GM19324 (cell line): ENCODE data around the gene LRRK1.

ENCODE experiments used
- ATAC-seq: cut with Tn5 transposase; IDR thresholded peaks from one replicate; pipeline ENCODE4 v1.9.1; 2021; ENCODE audit warnings: mild to moderate bottlenecking, moderate library complexity; ENCODE audit not compliant: unreplicated experiment, low FRiP score

LRRK1 gene

DNA sequence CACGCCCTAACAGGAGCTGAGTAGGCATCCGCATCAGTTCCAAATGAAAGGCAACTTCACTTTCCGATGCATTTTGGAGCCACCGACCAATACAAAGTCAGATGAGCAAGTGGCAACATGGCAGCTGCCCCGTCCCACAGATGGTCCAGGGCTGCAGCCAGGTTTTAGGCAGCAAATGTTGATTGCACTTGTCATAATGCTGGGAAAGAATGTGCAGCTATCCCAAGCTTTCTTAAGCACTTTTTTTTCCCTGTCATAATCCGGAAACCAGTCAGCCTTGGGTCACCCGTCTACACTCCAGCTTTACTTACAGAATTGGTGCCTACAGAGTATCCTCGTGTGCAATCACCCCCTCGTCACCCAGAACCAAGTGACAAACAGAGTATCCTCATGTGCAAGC lies 185.0 kb downstream of the LRRK1 start:
- no peak for ATAC-seq

- no peak for ATAC-seq
Observed at GRCh38 chr15:101105059-101105891, 186.1 kb downstream of the LRRK1 start.

- ATAC-seq, result no peak
Observed at GRCh38 chr15:101107101-101107500, 187.9 kb downstream of the LRRK1 start.

DNA sequence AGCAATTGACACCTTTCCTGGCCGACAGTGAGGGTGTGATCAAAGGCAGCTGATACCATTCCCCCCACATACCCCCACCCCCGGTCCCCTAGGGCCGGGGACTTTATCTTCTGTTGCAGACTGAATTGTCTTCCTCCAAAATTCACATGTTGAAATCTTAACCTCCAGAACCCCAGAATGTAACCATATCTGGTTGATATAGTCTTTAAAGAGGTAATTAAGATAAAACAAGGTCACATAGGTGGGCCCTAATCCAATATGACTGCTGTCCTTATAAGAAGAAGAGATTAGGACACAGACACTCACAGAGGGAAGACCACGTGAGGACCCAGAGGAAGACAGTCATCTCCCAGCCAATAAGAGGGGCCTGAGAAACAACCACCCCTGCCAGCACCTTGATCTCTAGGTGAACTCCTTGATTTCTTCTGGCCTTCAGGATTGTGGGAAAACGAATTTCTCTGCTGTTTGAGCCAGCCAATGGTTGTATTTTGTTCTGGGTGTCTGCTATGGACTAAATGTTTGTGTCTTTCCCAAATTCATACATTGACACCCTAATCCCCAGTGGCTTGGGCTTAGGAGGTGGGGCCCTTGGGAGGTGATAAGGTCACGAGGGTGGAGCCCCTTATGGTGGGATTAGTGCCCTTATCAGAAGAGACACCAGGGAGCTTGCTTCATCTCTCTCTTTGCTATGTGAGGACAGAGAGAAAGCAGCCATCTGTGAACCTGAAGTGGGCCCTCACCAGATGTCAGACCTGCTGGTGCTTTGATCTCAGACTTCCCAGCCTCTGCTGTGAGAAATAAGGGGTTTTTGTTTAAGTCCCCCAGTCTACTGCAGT lies 188.7 kb downstream of the LRRK1 start:
- no peak for ATAC-seq

- no peak for ATAC-seq
Observed at GRCh38 chr15:101108461-101108775, 189.3 kb downstream of the LRRK1 start.

DNA sequence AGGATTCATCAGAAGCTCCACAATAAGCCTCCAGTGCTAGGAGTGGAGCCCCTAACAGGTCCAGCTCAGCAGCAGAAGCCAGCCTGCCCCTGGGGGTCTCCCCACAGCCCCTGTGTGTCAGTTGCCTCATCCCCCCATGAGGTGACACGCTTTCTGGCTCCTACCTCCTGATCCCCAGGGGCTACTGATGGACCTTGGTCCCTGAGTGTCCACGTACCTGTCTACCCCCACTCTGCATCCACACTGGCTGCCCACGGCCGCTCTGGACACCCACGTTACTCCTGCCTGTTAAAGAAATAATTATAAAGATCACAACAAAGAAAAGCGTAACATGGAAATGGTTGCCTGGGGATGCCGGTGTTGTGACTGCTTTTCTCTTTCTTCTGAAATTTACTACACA lies 189.6 kb downstream of the LRRK1 start:
- no peak for ATAC-seq

DNA sequence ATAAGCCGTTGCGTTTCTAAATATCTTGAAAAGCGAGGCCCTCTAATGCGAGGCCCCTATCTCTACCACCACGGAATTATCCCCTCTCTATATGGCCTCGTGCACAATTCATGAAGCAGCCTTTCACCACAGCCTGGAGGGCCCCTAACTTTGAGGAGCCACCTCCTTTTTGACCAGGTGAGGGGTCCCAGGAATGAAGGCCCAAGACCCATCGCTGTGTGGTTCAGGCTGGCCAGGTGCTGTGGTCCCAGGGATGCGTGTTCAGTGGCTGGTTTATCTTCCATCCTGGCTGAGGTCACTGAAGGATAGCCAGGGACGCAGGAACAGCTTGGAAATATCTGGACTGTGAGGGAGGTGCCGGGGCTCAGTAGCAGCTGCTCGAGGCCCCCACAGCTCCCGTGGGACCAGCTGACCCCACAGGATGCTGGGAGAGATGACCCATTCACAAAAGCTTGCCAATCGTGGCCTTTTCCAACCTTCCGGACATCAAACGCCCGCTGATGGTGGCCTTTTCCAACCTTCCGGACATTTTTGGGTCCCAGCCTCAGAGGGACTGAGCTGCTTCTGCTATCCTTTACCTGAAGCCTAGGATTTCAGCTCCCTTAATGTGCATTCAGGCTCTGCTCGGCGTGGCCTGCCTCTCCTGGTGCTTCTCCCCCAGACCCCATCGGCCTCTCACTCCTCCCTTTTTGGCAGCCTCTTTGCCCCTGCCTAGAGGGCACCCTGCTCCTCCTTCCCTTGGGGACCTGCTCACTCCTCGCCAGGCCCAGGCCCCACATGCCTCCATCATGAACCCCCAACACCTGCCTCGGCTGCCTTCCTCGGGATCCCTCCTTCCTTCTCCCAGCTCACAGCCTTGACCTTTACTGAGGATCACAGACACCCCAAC lies 191.8 kb downstream of the LRRK1 start:
- ATAC-seq, result no peak

GRCh38 chr15:101111570-101112262 lies 192.6 kb downstream of the LRRK1 start:
- no peak for ATAC-seq

GRCh38 chr15:101112336-101113113 lies 193.4 kb downstream of the LRRK1 start:
- ATAC-seq, result no peak

GRCh38 chr15:101113114-101114005 lies 194.2 kb downstream of the LRRK1 start:
- no peak for ATAC-seq

- no peak for ATAC-seq
Observed at GRCh38 chr15:101114166-101114565, 195.0 kb downstream of the LRRK1 start.

DNA sequence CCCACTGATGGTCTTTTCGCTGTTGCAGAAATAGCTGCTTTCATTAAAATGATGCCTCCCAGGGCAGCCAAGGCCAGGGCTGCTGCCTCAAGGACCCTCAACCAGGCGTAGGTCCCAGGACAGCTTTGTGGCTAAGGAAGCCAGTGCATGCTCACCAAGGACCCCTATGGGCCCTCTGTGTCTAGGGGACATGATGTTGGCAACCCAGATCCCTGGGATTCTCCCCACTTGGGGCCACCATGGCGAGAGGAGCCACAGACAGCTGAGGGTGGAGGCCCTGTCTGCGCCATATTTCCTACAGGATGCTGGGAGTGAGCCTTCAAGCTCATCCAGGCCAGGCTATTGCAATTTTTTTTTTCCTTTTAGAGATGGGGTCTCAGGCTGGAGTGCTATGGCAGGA lies 195.5 kb downstream of the LRRK1 start:
- ATAC-seq, result no peak

- no peak for ATAC-seq
Observed at GRCh38 chr15:101115393-101115785, 196.2 kb downstream of the LRRK1 start.

DNA sequence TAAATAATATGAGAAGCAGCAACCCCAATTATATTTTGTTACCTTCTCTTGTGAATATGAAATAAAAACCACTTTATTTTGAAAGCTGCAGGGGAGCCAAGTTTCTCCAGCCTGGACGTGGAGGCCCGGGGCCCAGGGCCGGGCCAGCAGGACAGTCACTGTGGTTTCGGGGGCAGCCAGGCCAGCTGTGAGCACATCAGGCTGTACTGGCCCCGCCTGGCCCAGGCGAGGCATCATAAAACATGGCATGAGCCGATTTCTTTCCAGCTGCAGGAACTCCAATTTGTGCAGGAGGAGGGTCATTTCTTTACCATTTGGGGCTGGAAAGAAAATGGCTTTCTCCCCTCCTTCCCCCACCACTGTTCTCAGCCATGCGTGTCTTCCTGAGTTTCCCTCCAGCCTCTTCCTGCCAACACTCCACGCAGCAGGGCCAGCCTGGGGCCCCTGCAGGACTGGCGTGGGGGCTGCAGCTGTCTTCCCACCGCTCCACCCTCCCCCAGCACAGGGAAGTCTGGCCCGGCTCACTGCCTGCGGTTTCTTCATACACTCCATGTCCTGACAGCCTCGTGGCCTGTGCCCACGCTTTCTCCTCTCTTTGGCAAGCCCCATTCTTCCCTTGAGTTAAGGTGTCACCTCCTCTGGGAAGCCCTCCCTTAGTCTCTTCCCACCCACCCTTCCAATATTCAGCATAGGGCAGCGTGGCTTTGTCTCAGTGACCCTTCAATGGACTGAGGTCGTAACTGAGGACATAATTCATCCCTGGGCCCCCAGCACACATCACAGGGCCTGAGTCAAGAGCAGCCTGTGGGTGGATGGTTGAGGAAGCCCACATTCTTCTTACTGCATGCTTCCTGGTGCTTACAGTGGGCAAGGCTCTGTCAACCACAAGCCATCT lies 196.9 kb downstream of the LRRK1 start:
- ATAC-seq, result no peak

GRCh38 chr15:101116681-101116976 lies 197.5 kb downstream of the LRRK1 start:
- ATAC-seq, result no peak

DNA sequence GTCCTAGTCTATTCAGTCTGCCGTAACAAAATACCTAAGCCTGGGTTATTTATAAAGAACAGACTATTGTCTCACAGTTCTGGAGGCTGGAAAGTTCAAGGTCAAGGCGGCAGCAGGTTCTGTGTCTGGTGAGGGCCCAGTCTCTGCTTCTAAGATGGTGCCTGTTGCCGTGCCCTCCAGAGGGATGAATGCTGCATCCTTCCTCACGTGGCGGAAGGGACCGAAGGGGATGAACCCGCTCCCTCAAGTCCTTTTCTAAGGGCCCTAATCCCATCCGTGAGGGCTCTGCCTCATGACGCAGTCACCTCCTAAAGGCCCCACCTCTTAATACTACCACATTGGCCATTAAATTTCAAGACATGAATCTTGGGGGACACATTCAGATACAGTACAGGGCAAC lies 199.0 kb downstream of the LRRK1 start:
- no peak for ATAC-seq

GRCh38 chr15:101118615-101119014 lies 199.5 kb downstream of the LRRK1 start:
- no peak for ATAC-seq

- no peak for ATAC-seq
Observed at GRCh38 chr15:101119181-101119580, 200.0 kb downstream of the LRRK1 start.
